ENCODE data around the gene SP6.

SP6 gene

DNA sequence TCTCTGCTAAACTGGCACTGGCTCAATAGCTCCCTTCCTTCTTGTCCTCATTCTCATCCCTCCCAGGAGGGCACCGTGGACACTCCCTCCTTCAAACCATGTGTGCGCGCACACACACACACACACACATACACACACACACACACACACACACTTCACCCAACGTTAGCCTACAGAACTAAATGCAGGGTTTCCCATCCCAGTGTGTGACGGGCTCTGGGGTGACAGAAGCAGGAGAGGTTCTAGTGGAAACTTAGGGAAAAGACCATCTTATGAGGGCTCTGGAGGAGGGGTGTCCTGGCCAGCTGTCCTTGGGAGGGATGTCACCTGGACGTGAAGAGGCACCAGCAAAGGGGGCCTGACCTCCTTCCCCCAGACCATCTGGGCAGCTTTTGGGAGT is 49.1 kb downstream of the SP6 start:
- Histone ChIP-seq H3K36me3 (peaks cover 4% of the 10 kb centered on the region), H3K4me1 (ENCODE audit: control insufficient read depth in 1 of 2, insufficient read depth in 1 of 2, low read depth in 1 of 2, low read length in 1 of 2) (no peaks in the 10 kb centered on the region), H3K27ac (no peak overlapping the region), H3K9me3 (no peaks in the 10 kb centered on the region), H3K4me3 (ENCODE audit: low read depth in 1 of 2, low read length in 1 of 2) (no peak overlapping the region), H3K27me3 (peaks cover 37% of the 10 kb centered on the region)
- TF ChIP-seq, protein P1, sequence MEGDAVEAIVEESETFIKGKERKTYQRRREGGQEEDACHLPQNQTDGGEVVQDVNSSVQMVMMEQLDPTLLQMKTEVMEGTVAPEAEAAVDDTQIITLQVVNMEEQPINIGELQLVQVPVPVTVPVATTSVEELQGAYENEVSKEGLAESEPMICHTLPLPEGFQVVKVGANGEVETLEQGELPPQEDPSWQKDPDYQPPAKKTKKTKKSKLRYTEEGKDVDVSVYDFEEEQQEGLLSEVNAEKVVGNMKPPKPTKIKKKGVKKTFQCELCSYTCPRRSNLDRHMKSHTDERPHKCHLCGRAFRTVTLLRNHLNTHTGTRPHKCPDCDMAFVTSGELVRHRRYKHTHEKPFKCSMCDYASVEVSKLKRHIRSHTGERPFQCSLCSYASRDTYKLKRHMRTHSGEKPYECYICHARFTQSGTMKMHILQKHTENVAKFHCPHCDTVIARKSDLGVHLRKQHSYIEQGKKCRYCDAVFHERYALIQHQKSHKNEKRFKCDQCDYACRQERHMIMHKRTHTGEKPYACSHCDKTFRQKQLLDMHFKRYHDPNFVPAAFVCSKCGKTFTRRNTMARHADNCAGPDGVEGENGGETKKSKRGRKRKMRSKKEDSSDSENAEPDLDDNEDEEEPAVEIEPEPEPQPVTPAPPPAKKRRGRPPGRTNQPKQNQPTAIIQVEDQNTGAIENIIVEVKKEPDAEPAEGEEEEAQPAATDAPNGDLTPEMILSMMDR (IDR thresholded peaks at IDR 0.05): no peak

DNA sequence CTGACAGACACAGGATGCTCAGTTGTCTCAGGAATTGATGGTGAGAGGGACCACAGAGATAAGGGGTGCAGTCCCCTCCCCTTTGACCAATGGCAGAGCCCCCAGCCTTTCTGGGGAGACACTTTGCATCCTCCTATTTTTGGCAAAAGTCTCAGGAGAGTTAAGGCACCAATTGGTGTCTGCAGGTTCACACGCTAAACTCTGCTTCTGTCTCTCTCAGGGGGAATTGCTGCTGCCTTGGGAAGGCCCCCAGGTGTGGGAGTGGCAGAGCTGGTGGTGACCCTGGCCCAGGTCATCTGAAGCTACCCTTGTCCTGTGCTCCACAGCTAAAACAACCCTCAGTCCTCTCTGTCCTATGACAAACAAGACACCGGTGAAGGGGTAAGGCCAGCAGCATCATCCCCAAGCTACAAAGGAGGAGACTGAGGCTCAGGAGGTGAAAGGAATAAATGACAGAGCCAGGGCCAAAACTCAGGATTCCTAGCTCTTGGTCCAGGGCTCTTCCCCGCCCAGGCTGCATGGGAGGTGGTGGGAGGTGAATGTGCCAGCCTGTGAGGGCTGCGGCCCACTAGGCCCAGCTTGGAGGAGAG is 49.7 kb downstream of the SP6 start:
- Histone ChIP-seq H3K4me3 (ENCODE audit: low read depth in 1 of 2, low read length in 1 of 2) (no peak overlapping the region), H3K9me3 (no peaks in the 10 kb centered on the region), H3K27me3 (peaks cover 43% of the 10 kb centered on the region), H3K4me1 (ENCODE audit: control insufficient read depth in 1 of 2, insufficient read depth in 1 of 2, low read depth in 1 of 2, low read length in 1 of 2) (no peaks in the 10 kb centered on the region), H3K36me3 (no peaks in the 10 kb centered on the region), H3K27ac (no peak overlapping the region)
- TF ChIP-seq, protein P1 (IDR thresholded peaks at IDR 0.05): no peak

DNA sequence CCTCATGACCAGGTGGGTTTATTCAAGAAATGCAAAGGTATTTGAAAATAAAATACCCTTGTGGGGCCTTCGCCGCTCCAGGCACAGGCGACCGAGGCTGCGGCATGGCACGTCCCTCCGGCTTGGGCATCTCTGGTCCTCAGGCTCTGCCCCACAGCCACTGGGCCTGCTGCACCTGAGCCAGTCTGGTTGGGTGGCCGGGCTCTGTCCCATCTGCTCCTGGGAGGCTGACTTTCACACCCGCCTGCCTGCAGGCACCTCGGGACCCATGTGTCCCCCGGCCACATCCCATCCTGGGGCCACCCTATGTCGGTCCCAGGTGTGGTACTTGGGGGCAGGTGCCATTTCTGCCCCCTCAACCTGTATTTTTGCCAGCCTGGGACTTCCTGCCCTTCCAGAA is 50.3 kb downstream of the SP6 start:
- Histone ChIP-seq H3K27me3 (peaks cover 48% of the 10 kb centered on the region), H3K9me3 (no peaks in the 10 kb centered on the region), H3K36me3 (no peaks in the 10 kb centered on the region), H3K27ac (no peak overlapping the region), H3K4me3 (ENCODE audit: low read depth in 1 of 2, low read length in 1 of 2) (no peak overlapping the region), H3K4me1 (ENCODE audit: control insufficient read depth in 1 of 2, insufficient read depth in 1 of 2, low read depth in 1 of 2, low read length in 1 of 2) (no peaks in the 10 kb centered on the region)
- TF ChIP-seq, protein P1 (IDR thresholded peaks at IDR 0.05): no peak

DNA sequence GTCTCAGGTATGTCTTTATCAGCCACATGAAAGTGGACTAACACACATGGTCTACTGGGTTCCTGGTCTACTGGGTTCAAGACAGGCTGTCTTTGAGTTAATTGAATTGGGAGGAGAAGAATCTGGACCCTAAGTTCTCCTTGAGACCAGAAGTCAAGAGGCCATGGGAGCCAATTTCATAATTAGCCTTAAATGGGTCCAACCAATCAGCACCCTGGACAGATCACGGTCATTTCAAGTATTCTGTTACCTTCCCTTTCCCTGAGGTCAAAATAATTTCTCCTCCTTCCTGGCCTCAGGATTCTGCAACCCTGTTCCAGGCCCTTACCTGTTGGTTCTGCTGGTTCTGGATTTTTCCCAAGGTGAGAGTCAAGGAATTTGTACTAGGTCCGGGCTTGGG is 53.2 kb downstream of the SP6 start:
- TF ChIP-seq, protein P1 (IDR thresholded peaks at IDR 0.05): no peak
- Histone ChIP-seq H3K36me3 (no peaks in the 10 kb centered on the region), H3K4me1 (ENCODE audit: control insufficient read depth in 1 of 2, insufficient read depth in 1 of 2, low read depth in 1 of 2, low read length in 1 of 2) (no peaks in the 10 kb centered on the region), H3K27me3 (peaks cover 72% of the 10 kb centered on the region), H3K9me3 (no peaks in the 10 kb centered on the region), H3K27ac (no peak overlapping the region), H3K4me3 (ENCODE audit: low read depth in 1 of 2, low read length in 1 of 2) (no peak overlapping the region)

All from neutrophil (primary cell).